Erythroblast (primary cell): ENCODE measurements around the gene ANKRD33B.
"Not testable (repeated sequence)": the region's sequence is repeated elsewhere in the genome, so short reads cannot be mapped to it uniquely, and the experiment has no call there.

Experiments
- GATA1 ChIP-seq: IDR thresholded peaks from 2 replicates; pipeline ENCODE4 v1.6.1; 2011; ENCODE audit warnings: low read depth, mild to moderate bottlenecking, control low read depth, low read length, moderate library complexity
- POLR2A ChIP-seq: IDR thresholded peaks from 2 replicates; pipeline ENCODE4 v1.6.1; 2011; ENCODE audit warnings: mild to moderate bottlenecking, low read length

GRCh38 chr5:10638723-10639122 lies 74.9 kb downstream of the ANKRD33B start:
- TF ChIP-seq POLR2A, GATA1: not testable (repeated sequence)
